Activated CD8-positive, alpha-beta T cell treated with anti-CD3 and anti-CD28 coated beads, Interleukin-2, amount 10 ng/mL, durations not matched to agents 7 days and 5 days (primary cell): ENCODE data around the gene CYTL1. TPM values are rescaled to one million over a fixed set of nuclear protein-coding genes. Genes with fewer than 3 reads are reported as not detected.

Source experiments
- ATAC-seq: fragments of 150-1000 bp; cut with Tn5 transposase; one replicate; pipeline ENCODE4 v1.10.0; 2021; ENCODE audit warnings: moderate library complexity
- CTCF ChIA-PET: fragments of 350-600 bp; sonication (Branson Sonifier 250); formaldehyde crosslinking; loops from one replicate; lab custom pipeline; 2021; ENCODE audit warnings: antibody characterized with exemption; lab: Charles Lee
- POLR2A ChIA-PET: fragments of 350-600 bp; sonication (Branson Sonifier 250); formaldehyde crosslinking; loops from one replicate; lab custom pipeline; 2021; ENCODE audit warnings: antibody characterized with exemption; lab: Charles Lee
- DNase-seq: peaks from one replicate; pipeline ENCODE4 v3.0.0-alpha.2; 2020
- H3K27ac Mint-ChIP-seq: one replicate; pipeline ENCODE4 v1.8.0; 2021; ENCODE audit warnings: mild to moderate bottlenecking, mixed read lengths
- H3K27me3 Mint-ChIP-seq: one replicate; pipeline ENCODE4 v1.8.0; 2021; ENCODE audit warnings: low read depth, mixed read lengths
- H3K36me3 Mint-ChIP-seq: one replicate; pipeline ENCODE4 v1.8.0; 2021; ENCODE audit warnings: low read depth, mixed read lengths
- H3K4me1 Mint-ChIP-seq: one replicate; pipeline ENCODE4 v1.8.0; 2021; ENCODE audit warnings: low read depth, mixed read lengths
- H3K4me3 Mint-ChIP-seq: one replicate; pipeline ENCODE4 v1.8.0; 2021; ENCODE audit warnings: mild to moderate bottlenecking, mixed read lengths
- H3K9me3 Mint-ChIP-seq: one replicate; pipeline ENCODE4 v1.8.0; 2022; ENCODE audit warnings: mixed read lengths; ENCODE audit not compliant: insufficient read depth
- total RNA-seq, 2 experiments: library from RNA; stranded (reverse); gene quantifications; one replicate each; pipeline ENCODE4 v1.2.3, GENCODE V29; 2021

Gene CYTL1
- total RNA-seq, 2 experiments from 2014 or later = not detected

DNA sequence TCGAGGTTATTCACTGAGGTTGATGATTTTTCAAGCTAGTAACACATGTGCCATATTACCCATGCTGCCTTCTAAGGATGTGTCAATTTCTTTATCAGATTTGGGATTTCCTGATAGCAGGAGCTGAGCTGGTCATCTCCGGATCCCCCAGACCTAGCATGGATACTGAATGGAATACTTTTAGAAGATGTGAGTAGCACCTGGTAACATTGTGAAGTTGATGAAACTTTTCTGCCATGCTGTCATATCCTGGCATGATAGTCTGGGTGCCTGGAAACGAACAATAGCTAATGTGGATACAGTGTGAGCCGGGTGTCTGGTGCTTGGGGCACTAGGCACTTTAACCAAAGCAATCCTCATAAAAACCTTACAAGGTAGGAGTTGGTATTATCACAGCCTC is 11.0 kb upstream of the CYTL1 start:
- ChIA-PET POLR2A (no interaction called here), CTCF (no interaction called here)
- no peak for DNase-seq
- Mint-ChIP-seq H3K9me3 (no peaks in the 10 kb centered on the region), H3K4me3 (no peak overlapping the region), H3K4me1 (peaks cover 9% of the 10 kb centered on the region), H3K27me3 (no peaks in the 10 kb centered on the region), H3K27ac (no peak overlapping the region), H3K36me3 (no peaks in the 10 kb centered on the region)
- no peak for ATAC-seq

DNA sequence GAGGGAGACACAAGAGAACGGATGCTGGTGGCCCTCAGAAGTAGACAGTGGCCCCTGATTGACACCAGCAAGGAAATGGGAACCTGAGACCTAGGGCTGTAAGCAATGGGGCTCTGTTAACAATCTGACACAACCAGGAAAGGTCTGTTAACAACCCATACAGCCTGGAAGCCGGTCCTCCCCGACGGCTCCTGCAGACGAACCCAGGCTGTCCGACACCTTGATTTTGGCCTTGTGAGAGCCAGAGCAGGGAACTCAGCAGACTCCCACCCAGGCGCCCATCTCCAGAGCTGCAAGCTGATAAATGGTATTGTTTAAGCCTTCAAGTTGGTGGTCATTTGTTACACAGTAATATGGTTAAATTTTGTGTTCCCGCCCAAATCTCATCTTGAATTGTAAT is 10.2 kb upstream of the CYTL1 start:
- ATAC-seq = no peak
- no peaks in the 10 kb centered on the region for H3K9me3 Mint-ChIP-seq
- ChIA-PET POLR2A (no interaction called here), CTCF (no interaction called here)
- no peaks in the 10 kb centered on the region for H3K27me3 Mint-ChIP-seq
- H3K36me3 Mint-ChIP-seq = no peaks in the 10 kb centered on the region
- no peak overlapping the region for H3K4me3 Mint-ChIP-seq
- DNase-seq = no peak
- H3K27ac Mint-ChIP-seq = no peak overlapping the region
- peaks cover 9% of the 10 kb centered on the region for H3K4me1 Mint-ChIP-seq

DNA sequence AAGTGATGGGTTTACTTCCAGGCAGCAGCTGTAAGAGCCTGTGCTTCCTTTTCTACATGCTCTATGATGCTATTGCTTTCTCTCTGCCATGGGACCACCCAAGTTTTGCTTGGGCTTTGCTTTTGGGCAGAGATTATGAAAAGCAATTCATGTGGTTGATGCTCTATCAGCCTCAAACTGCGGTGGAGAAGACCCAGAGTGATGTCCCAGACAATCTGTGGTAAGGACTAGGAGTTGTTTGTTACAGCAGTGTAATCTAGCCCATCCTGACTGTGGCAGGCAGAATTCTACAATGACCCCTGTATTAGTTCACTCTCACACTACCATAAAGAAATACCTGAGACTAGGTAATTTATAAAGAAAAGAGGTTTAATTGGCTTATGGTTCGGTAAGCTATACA is 9.2 kb upstream of the CYTL1 start:
- Mint-ChIP-seq H3K4me3 (no peak overlapping the region), H3K36me3 (no peaks in the 10 kb centered on the region)
- POLR2A ChIA-PET = no interaction called here

DNA sequence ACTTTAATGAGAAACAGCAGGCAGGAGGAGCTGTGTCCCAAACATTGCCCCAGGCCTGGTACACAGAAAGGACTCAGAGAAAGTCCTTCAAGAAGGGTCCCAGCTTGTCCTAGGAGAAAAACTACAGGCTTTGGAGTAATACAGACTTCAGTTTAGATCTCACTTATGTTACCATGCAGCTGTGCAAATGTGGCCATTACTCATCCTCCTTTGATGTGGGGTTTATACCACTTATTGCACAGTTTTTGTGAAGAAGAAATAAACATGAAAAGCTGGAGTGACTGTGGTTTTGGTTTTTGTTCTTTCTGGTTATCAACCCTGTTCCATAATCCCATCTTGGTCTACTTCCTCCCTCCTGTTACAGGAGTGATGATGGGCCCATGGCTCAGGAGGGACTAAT is 8.1 kb upstream of the CYTL1 start:
- H3K27me3 Mint-ChIP-seq = no peaks in the 10 kb centered on the region
- H3K4me3 Mint-ChIP-seq = no peak overlapping the region
- H3K9me3 Mint-ChIP-seq = no peaks in the 10 kb centered on the region
- no peak overlapping the region for H3K27ac Mint-ChIP-seq
- no peaks in the 10 kb centered on the region for H3K36me3 Mint-ChIP-seq
- POLR2A ChIA-PET = no interaction called here
- DNase-seq (no peak), ATAC-seq (no peak)
- CTCF ChIA-PET = no interaction called here
- H3K4me1 Mint-ChIP-seq = no peaks in the 10 kb centered on the region

More for the DNA sequence above, 9.2 kb upstream of the CYTL1 start:
- CTCF ChIA-PET = no interaction called here
- Mint-ChIP-seq H3K27me3 (no peaks in the 10 kb centered on the region), H3K9me3 (no peaks in the 10 kb centered on the region), H3K4me1 (peaks cover 4% of the 10 kb centered on the region), H3K27ac (no peak overlapping the region)
- DNase-seq (no peak), ATAC-seq (no peak)

DNA sequence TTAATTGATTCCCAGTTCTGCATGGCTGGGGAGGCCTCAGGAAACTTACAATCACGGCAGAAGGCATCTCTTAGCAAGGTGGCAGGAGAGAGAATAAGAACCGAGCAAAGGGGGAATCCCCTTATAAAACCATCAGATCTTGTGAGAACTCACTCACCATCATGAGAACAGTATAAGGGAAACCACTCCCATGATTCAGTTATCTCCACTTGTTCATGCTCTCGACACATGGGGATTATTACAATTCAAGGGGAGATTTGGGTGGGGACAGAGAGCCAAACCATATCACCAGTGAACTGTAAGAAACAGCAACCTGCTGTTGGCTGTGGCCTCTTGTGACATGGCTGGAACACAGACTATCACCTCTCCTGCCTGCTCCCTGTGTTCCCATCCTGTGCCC is 7.1 kb upstream of the CYTL1 start:
- H3K4me3 Mint-ChIP-seq = no peak overlapping the region
- H3K9me3 Mint-ChIP-seq = no peaks in the 10 kb centered on the region
- no peaks in the 10 kb centered on the region for H3K27me3 Mint-ChIP-seq
- no peak for DNase-seq
- H3K4me1 Mint-ChIP-seq = no peaks in the 10 kb centered on the region
- CTCF ChIA-PET = no interaction called here
- POLR2A ChIA-PET = no interaction called here
- ATAC-seq = no peak
- H3K27ac Mint-ChIP-seq = no peak overlapping the region
- no peaks in the 10 kb centered on the region for H3K36me3 Mint-ChIP-seq

DNA sequence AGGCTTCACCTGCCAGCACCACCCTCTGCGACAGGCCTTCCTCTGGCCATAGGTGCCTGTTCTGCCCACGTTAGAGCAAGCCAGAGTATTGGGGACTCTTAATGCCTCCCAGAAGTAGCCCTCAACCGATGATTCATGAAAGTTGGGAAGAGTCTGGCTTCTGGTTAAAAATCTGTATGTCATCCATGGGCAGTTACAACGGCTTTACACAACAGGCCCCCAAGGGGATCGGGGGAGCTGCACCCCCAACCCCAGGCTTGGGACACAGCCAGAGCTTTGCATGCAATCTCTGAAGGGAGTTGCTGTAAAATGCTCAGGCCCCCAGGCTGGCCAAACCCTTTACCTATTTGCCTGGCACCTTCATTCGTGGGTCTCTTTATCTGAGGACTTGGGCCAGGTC is 5.4 kb upstream of the CYTL1 start:
- no peak for DNase-seq
- no peak for ATAC-seq
- no peaks in the 10 kb centered on the region for H3K4me1 Mint-ChIP-seq
- no peaks in the 10 kb centered on the region for H3K27me3 Mint-ChIP-seq
- CTCF ChIA-PET = no interaction called here
- no peak overlapping the region for H3K4me3 Mint-ChIP-seq
- H3K27ac Mint-ChIP-seq = no peak overlapping the region
- no peaks in the 10 kb centered on the region for H3K9me3 Mint-ChIP-seq
- H3K36me3 Mint-ChIP-seq = no peaks in the 10 kb centered on the region
- POLR2A ChIA-PET = no interaction called here

DNA sequence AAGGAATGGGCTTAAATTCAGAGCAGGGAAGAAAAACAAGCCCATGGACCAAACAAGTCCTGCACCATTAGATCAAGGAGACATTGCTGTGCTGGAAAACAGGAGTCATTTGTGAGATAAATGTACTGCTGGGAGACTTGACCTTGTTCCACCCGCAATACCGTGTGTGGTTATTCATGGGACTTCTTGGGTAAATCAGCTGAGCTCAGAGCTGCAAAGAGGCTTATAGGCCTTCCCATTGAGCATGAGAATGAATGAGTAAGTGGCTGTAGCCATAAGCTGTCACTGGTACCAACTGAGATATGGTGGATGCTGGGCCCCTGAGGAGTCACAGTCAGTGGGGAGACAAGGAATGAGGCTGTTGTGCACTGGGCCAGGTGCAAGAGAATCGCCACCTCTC is 2.3 kb upstream of the CYTL1 start:
- H3K9me3 Mint-ChIP-seq = no peaks in the 10 kb centered on the region
- no peaks in the 10 kb centered on the region for H3K36me3 Mint-ChIP-seq
- no peak overlapping the region for H3K27ac Mint-ChIP-seq
- H3K27me3 Mint-ChIP-seq = peaks cover 8% of the 10 kb centered on the region
- ChIA-PET POLR2A (no interaction called here), CTCF (no interaction called here)
- ATAC-seq (no peak), DNase-seq (no peak)
- peaks cover 2% of the 10 kb centered on the region for H3K4me1 Mint-ChIP-seq
- no peak overlapping the region for H3K4me3 Mint-ChIP-seq

DNA sequence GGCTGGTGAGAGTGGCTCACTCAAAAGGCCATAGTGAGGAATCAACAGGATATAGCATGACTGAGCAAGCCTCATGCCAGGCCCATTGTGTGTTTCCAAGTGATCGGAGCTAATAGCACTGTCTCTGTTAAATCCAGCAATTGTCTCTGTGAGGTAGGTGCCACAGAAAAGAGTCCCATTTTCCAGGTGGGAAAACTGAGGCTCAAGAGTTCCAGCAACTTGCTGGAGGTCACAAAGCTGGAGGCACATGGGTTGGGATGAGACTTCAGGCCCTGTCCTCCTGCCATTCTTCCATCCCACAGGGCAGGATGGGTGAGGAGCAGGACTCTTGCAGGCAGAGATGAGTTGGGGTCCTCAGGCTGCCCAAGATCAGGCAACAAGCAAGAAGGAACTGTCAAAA is 1.1 kb upstream of the CYTL1 start:
- POLR2A ChIA-PET = no interaction called here

DNA sequence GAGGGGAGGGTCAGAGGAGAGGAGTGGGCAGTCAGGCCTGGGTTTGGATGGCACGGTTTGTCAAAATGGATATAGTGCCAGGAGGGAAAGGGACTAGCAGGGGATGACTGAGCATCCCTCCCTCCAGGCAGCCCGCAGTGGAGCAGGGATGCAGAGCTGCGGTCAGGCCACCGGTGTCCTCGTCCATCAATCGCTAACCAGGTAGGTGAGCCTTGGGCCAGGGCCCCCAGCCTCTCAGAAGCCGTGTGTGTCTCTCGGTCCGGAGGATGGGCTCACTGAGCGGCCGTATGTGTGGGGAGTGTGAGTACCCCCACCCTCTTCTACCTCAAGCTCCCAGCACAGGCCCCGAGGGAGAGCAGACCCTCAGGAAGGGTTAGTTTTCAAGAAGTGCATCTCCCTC is 538 bp upstream of the CYTL1 start:
- Mint-ChIP-seq H3K27ac (no peak overlapping the region), H3K9me3 (no peaks in the 10 kb centered on the region)

More for the DNA sequence above, 1.1 kb upstream of the CYTL1 start:
- CTCF ChIA-PET = no interaction called here
- peaks cover 2% of the 10 kb centered on the region for H3K4me1 Mint-ChIP-seq
- no peak overlapping the region for H3K4me3 Mint-ChIP-seq
- H3K27ac Mint-ChIP-seq = no peak overlapping the region
- ATAC-seq (no peak), DNase-seq (no peak)
- no peaks in the 10 kb centered on the region for H3K9me3 Mint-ChIP-seq
- peaks cover 15% of the 10 kb centered on the region for H3K27me3 Mint-ChIP-seq
- H3K36me3 Mint-ChIP-seq = no peaks in the 10 kb centered on the region

DNA sequence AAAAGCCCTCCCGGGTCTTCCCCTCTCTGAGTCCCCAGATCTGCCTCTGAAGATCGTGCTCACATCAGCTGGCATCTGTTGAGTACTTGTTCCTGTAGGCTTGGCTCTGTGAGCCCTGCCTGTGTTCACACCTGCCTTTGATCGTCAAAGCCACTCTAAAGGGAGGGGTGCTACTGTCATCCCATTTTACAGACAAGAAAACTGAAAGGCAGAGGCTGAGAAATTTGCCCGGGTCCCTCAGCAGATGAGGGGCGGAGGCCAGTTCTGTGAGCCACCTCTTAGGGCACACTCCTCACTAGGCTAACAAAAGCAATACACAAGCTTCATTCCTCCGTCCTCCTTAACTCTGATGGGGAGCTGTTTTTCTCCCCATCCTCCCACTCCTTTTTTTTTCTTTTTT is 655 bp downstream of the CYTL1 start:
- H3K36me3 Mint-ChIP-seq = no peaks in the 10 kb centered on the region
- no peak for DNase-seq
- CTCF ChIA-PET = no interaction called here
- H3K4me1 Mint-ChIP-seq = peaks cover 2% of the 10 kb centered on the region
- ATAC-seq = no peak
- POLR2A ChIA-PET = no interaction called here
- H3K4me3 Mint-ChIP-seq = no peak overlapping the region
- H3K27me3 Mint-ChIP-seq = peaks cover 15% of the 10 kb centered on the region
- H3K27ac Mint-ChIP-seq = no peak overlapping the region
- no peaks in the 10 kb centered on the region for H3K9me3 Mint-ChIP-seq

More for the DNA sequence above, 538 bp upstream of the CYTL1 start:
- Mint-ChIP-seq H3K36me3 (no peaks in the 10 kb centered on the region), H3K27me3 (peaks cover 15% of the 10 kb centered on the region), H3K4me1 (peaks cover 2% of the 10 kb centered on the region), H3K4me3 (no peak overlapping the region)
- POLR2A ChIA-PET = no interaction called here
- DNase-seq (no peak), ATAC-seq (no peak)
- CTCF ChIA-PET = no interaction called here

DNA sequence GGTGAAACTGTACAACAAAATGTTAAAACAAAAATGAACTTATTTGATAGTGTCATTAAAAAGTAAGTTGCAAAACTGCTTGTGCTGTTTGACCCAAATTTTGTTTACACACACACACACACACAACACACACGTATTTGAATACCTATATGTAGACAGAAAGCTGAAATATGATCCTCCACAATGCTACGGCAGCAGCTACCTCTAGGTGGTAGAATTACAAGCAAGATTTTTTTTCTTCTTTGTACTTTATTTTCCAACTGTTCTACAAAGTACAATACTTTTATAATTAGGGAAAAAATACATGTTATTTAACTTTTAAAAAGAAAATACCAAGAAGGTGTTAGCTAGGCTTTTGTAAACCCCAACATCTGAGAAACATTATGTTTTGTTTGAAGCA is 1.2 kb downstream of the CYTL1 start:
- Mint-ChIP-seq H3K9me3 (no peaks in the 10 kb centered on the region), H3K27me3 (peaks cover 15% of the 10 kb centered on the region), H3K36me3 (no peaks in the 10 kb centered on the region), H3K4me3 (no peak overlapping the region), H3K4me1 (peaks cover 2% of the 10 kb centered on the region), H3K27ac (no peak overlapping the region)
- CTCF ChIA-PET = no interaction called here
- POLR2A ChIA-PET = no interaction called here
- DNase-seq (no peak), ATAC-seq (no peak)

DNA sequence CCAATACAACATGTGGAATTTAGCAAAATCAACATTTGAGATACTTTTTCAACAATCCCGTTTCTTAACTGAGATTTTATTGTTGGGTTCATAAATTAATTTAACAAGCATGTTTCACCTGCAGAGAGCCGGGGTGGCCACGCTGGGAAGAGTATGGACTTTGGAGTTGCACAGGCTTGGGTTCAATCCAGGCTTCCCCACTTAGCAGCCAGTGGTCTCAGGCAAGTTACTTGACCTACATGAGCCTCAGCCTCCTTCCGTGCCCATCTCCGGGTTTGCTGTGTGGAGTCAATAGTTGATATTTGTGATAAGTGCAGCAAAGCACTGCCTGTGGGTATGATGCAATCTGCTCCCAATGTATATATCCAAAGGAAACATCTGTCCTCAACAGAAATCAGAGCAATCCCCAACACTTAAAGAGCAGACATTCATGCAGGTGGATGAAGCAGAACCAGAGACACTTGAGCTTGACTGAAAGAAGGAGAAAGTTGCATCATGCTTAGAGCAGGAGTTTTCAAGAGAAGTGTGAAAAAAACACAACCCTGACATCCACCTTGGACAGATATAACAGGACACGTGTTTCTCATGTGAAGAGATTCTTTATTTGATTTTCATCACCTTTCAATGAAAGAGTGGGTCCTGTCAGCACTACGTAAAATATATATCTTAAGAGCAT is 5.1 kb downstream of the CYTL1 start:
- Mint-ChIP-seq H3K36me3 (no peaks in the 10 kb centered on the region), H3K9me3 (no peaks in the 10 kb centered on the region), H3K4me3 (no peak overlapping the region), H3K27ac (no peak overlapping the region), H3K4me1 (peaks cover 1% of the 10 kb centered on the region), H3K27me3 (peaks cover 22% of the 10 kb centered on the region)
- ChIA-PET POLR2A (no interaction called here), CTCF (no interaction called here)
- DNase-seq (no peak), ATAC-seq (no peak)

DNA sequence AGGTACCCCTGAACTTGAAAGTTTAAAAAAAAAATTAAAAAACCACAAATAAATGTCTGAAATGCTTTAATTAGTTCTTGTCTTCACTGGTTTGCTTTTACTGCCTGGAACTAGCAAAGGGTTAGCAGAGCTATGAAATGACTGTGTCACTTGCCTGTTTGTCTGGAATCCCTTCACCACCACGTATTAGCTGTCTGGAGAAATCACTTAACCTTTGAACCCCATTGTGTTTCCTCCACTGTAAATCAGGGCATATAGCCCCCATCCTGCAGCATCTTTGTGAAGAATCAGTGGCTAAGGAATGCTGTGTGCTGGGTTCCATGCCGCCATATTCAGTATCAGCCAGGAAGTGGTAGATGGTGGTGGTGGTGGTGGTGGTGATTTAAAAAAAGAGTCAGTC is 6.3 kb downstream of the CYTL1 start:
- H3K4me3 Mint-ChIP-seq = no peak overlapping the region
- peaks cover 16% of the 10 kb centered on the region for H3K27me3 Mint-ChIP-seq
- DNase-seq = no peak
- no peak overlapping the region for H3K27ac Mint-ChIP-seq
- POLR2A ChIA-PET = no interaction called here
- H3K4me1 Mint-ChIP-seq = no peaks in the 10 kb centered on the region
- CTCF ChIA-PET = no interaction called here
- no peaks in the 10 kb centered on the region for H3K36me3 Mint-ChIP-seq
- no peaks in the 10 kb centered on the region for H3K9me3 Mint-ChIP-seq
- no peak for ATAC-seq
